OCI-LY1 (cell line): ENCODE results near the gene MVB12B.

ENCODE experiments used
- H2AFZ ChIP-seq: fragments of 200-600 bp; sonication (generic), shearing (Covaris generic); 2 replicates; pipeline ENCODE4 v1.6.0; 2014; ENCODE audit warnings: antibody characterized with exemption, mild to moderate bottlenecking, low read length
- H3F3A ChIP-seq: fragments of 200-600 bp; sonication (generic), shearing (Covaris generic); 2 replicates; pipeline ENCODE4 v1.6.0; 2014; ENCODE audit warnings: mild to moderate bottlenecking, antibody characterized with exemption, low read length, moderate library complexity; ENCODE audit not compliant: insufficient read depth
- H3K27ac ChIP-seq: fragments of 200-600 bp; sonication (generic); 2 replicates; pipeline ENCODE4 v1.5.1; 2014; ENCODE audit warnings: low read length, mixed run types, mild to moderate bottlenecking, low read depth; ENCODE audit not compliant: poor library complexity, severe bottlenecking
- H3K27me3 ChIP-seq: fragments of 200-600 bp; sonication (generic); 2 replicates; pipeline ENCODE4 v1.6.0; 2014; ENCODE audit warnings: antibody characterized with exemption, mild to moderate bottlenecking, low read length, moderate library complexity; ENCODE audit not compliant: insufficient read depth
- H3K36me3 ChIP-seq: fragments of 200-600 bp; sonication (generic); 2 replicates; pipeline ENCODE4 v1.6.1; 2014; ENCODE audit warnings: mild to moderate bottlenecking, antibody characterized with exemption, low read length, moderate library complexity, mixed read lengths; ENCODE audit not compliant: insufficient read depth
- H3K4me1 ChIP-seq: fragments of 200-600 bp; sonication (generic); 2 replicates; pipeline ENCODE4 v1.5.1; 2014; ENCODE audit warnings: mild to moderate bottlenecking, low read length, moderate library complexity; ENCODE audit not compliant: insufficient read depth, severe bottlenecking
- H3K4me2 ChIP-seq: fragments of 200-600 bp; sonication (generic), shearing (Covaris generic); 2 replicates; pipeline ENCODE4 v1.6.1; 2014; ENCODE audit warnings: low read length
- H3K4me3 ChIP-seq: fragments of 200-600 bp; sonication (generic); 2 replicates; pipeline ENCODE4 v1.5.1; 2014; ENCODE audit warnings: low read length, low read depth, mild to moderate bottlenecking, mixed read lengths; ENCODE audit not compliant: poor library complexity, severe bottlenecking
- H3K79me2 ChIP-seq: fragments of 200-600 bp; shearing (Covaris generic); 2 replicates; pipeline ENCODE4 v1.6.1; 2016; ENCODE audit warnings: mixed run types, low read length, mixed read lengths; ENCODE audit not compliant: insufficient read depth
- H3K9ac ChIP-seq: fragments of 200-600 bp; sonication (generic), shearing (Covaris generic); 2 replicates; pipeline ENCODE4 v1.6.1; 2014; ENCODE audit warnings: mild to moderate bottlenecking, low read length, mixed read lengths
- H3K9me2 ChIP-seq: fragments of 200-600 bp; sonication (generic), shearing (Covaris generic); 2 replicates; pipeline ENCODE4 v1.6.1; 2014; ENCODE audit warnings: low read depth, mild to moderate bottlenecking, low read length, mixed read lengths
- H3K9me3 ChIP-seq: fragments of 200-600 bp; shearing (Covaris generic); 2 replicates; pipeline ENCODE4 v1.6.1; 2014; ENCODE audit warnings: low read length, mixed read lengths
- H4K20me1 ChIP-seq: fragments of 200-600 bp; sonication (generic), shearing (Covaris generic); 2 replicates; pipeline ENCODE4 v1.6.0; 2016; ENCODE audit warnings: mild to moderate bottlenecking, low read length; ENCODE audit not compliant: insufficient read depth
- EZH2 ChIP-seq: fragments of 200-600 bp; sonication (generic), shearing (Covaris generic); IDR thresholded peaks from 2 replicates; pipeline ENCODE4 v1.8.0; 2017; ENCODE audit warnings: borderline replicate concordance, mixed run types, mild to moderate bottlenecking, antibody characterized with exemption, low read length, moderate library complexity, mixed read lengths
- TF ChIP-seq, protein P1 (sequence below): fragments of 200-600 bp; sonication (generic), shearing (Covaris generic); IDR thresholded peaks from 2 replicates; pipeline ENCODE4 v1.5.1; 2017; ENCODE audit warnings: mild to moderate bottlenecking, antibody characterized with exemption, low read length, moderate library complexity, mixed read lengths

Gene MVB12B

GRCh38 chr9:126299706-126300276 lies 26.8 kb upstream of the MVB12B start:
- H3K27ac ChIP-seq = no peak overlapping the region
- no peaks in the 10 kb centered on the region for H3K4me1 ChIP-seq
- H3K36me3 ChIP-seq = no peaks in the 10 kb centered on the region
- no peak overlapping the region for H2AFZ ChIP-seq
- no peaks in the 10 kb centered on the region for H4K20me1 ChIP-seq
- H3K4me2 ChIP-seq = no peak overlapping the region
- no peaks in the 10 kb centered on the region for H3K9me3 ChIP-seq
- H3K79me2 ChIP-seq = no peaks in the 10 kb centered on the region
- H3K9me2 ChIP-seq = no peaks in the 10 kb centered on the region
- H3K9ac ChIP-seq = no peak overlapping the region
- no peak overlapping the region for H3K4me3 ChIP-seq
- no peaks in the 10 kb centered on the region for H3K27me3 ChIP-seq
- no peak for TF ChIP-seq EZH2
- TF ChIP-seq, protein P1, sequence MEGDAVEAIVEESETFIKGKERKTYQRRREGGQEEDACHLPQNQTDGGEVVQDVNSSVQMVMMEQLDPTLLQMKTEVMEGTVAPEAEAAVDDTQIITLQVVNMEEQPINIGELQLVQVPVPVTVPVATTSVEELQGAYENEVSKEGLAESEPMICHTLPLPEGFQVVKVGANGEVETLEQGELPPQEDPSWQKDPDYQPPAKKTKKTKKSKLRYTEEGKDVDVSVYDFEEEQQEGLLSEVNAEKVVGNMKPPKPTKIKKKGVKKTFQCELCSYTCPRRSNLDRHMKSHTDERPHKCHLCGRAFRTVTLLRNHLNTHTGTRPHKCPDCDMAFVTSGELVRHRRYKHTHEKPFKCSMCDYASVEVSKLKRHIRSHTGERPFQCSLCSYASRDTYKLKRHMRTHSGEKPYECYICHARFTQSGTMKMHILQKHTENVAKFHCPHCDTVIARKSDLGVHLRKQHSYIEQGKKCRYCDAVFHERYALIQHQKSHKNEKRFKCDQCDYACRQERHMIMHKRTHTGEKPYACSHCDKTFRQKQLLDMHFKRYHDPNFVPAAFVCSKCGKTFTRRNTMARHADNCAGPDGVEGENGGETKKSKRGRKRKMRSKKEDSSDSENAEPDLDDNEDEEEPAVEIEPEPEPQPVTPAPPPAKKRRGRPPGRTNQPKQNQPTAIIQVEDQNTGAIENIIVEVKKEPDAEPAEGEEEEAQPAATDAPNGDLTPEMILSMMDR = no peak
- H3F3A ChIP-seq = no peaks in the 10 kb centered on the region

GRCh38 chr9:126301196-126301595 lies 25.4 kb upstream of the MVB12B start:
- TF ChIP-seq EZH2 = no peak
- TF ChIP-seq, protein P1 = no peak
- Histone ChIP-seq H3K4me3 (no peak overlapping the region), H3K9me2 (no peaks in the 10 kb centered on the region), H2AFZ (no peak overlapping the region), H3K4me1 (no peaks in the 10 kb centered on the region), H4K20me1 (no peaks in the 10 kb centered on the region), H3K79me2 (no peaks in the 10 kb centered on the region), H3F3A (no peaks in the 10 kb centered on the region), H3K9me3 (no peaks in the 10 kb centered on the region), H3K4me2 (no peak overlapping the region), H3K9ac (no peak overlapping the region), H3K27me3 (no peaks in the 10 kb centered on the region), H3K27ac (no peak overlapping the region), H3K36me3 (no peaks in the 10 kb centered on the region)

- no peak overlapping the region for H3K27ac ChIP-seq
- no peaks in the 10 kb centered on the region for H3K4me1 ChIP-seq
- no peak overlapping the region for H3K4me3 ChIP-seq
- no peaks in the 10 kb centered on the region for H3K79me2 ChIP-seq
- H3K4me2 ChIP-seq = no peak overlapping the region
- H4K20me1 ChIP-seq = no peaks in the 10 kb centered on the region
- H3K9me2 ChIP-seq = no peaks in the 10 kb centered on the region
- TF ChIP-seq EZH2 = no peak
- TF ChIP-seq, protein P1 = peak; percentile 54
- H3K9ac ChIP-seq = no peak overlapping the region
- no peak overlapping the region for H2AFZ ChIP-seq
- H3K9me3 ChIP-seq = no peaks in the 10 kb centered on the region
- H3F3A ChIP-seq = no peaks in the 10 kb centered on the region
- H3K27me3 ChIP-seq = no peaks in the 10 kb centered on the region
- H3K36me3 ChIP-seq = no peaks in the 10 kb centered on the region
Measured at GRCh38 chr9:126301985-126302603, 24.5 kb upstream of the MVB12B start.
